OCI-LY7 (cell line): Measurements from ENCODE around the gene SEMG2.

ENCODE experiments used
- EZH2phosphoT487 ChIP-seq: fragments of 200-600 bp; sonication (generic); IDR thresholded peaks from 2 replicates; pipeline ENCODE4 v1.6.1; 2018; ENCODE audit warnings: low read depth, borderline replicate concordance, mild to moderate bottlenecking, mixed run types, antibody characterized with exemption, low read length, moderate library complexity, mixed read lengths
- TF ChIP-seq, protein P1 (sequence below): fragments of 200-600 bp; sonication (generic); conservative IDR thresholded peaks from 2 replicates; pipeline ENCODE4 v1.5.1; 2014; ENCODE audit warnings: mild to moderate bottlenecking, antibody characterized with exemption, low read length, moderate library complexity, mixed read lengths

DNA sequence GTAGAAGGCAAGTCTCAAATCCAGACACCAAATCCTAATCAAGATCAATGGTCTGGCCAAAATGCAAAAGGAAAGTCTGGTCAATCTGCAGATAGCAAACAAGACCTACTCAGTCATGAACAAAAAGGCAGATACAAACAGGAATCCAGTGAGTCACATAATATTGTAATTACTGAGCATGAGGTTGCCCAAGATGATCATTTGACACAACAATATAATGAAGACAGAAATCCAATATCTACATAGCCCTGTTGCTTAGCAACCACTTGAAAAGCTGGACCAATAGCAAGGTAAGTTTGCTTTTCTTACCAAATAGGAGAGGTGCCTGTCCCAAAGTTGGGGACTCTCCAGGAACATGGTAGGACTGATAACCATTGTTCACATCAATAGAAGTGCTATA, 2.0 kb downstream of the SEMG2 start:
- TF ChIP-seq, protein P1, sequence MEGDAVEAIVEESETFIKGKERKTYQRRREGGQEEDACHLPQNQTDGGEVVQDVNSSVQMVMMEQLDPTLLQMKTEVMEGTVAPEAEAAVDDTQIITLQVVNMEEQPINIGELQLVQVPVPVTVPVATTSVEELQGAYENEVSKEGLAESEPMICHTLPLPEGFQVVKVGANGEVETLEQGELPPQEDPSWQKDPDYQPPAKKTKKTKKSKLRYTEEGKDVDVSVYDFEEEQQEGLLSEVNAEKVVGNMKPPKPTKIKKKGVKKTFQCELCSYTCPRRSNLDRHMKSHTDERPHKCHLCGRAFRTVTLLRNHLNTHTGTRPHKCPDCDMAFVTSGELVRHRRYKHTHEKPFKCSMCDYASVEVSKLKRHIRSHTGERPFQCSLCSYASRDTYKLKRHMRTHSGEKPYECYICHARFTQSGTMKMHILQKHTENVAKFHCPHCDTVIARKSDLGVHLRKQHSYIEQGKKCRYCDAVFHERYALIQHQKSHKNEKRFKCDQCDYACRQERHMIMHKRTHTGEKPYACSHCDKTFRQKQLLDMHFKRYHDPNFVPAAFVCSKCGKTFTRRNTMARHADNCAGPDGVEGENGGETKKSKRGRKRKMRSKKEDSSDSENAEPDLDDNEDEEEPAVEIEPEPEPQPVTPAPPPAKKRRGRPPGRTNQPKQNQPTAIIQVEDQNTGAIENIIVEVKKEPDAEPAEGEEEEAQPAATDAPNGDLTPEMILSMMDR = no peak
- no peak for TF ChIP-seq EZH2phosphoT487
